Spleen (tissue), 11 donors: ENCODE measurements around the gene P4HTM. TPM values are rescaled to one million over a fixed set of nuclear protein-coding genes. Genes with fewer than 3 reads are reported as not detected.

Experiments
- DNase-seq: peaks from one replicate; pipeline ENCODE4 v3.0.0-alpha.2; 2020
- H3K27ac ChIP-seq, 8 donors: fragments of 200-600 bp; sonication (generic) in 7 of 8; 1 replicate in 4 of 8; 2 replicates in 4 of 8; pipeline versions ENCODE4 v1.5.0 to v1.8.0; 2016 to 2021; ENCODE audit warnings: inconsistent platforms in 4 of 8, mild to moderate bottlenecking in 4 of 8, moderate library complexity in 1 of 8
- H3K27me3 ChIP-seq, 7 donors: fragments of 200-600 bp; sonication (generic) in 6 of 7; replicated peaks in 1 of 7; 1 replicate in 4 of 7; 2 replicates in 3 of 7; pipeline versions ENCODE4 v1.5.0 to v1.8.0; 2016 to 2021; ENCODE audit warnings: inconsistent platforms in 3 of 7, mild to moderate bottlenecking in 1 of 7
- H3K36me3 ChIP-seq, 6 donors: fragments of 200-600 bp; sonication (generic) in 5 of 6; 1 replicate in 4 of 6; 2 replicates in 2 of 6; pipeline versions ENCODE4 v1.5.0 to v1.8.0; 2016 to 2021; ENCODE audit warnings: inconsistent platforms in 2 of 6
- H3K4me1 ChIP-seq, 6 donors: fragments of 200-600 bp; sonication (generic) in 5 of 6; 1 replicate in 3 of 6; 2 replicates in 3 of 6; pipeline versions ENCODE4 v1.5.0 to v1.8.0; 2016 to 2021; ENCODE audit warnings: inconsistent platforms in 3 of 6
- H3K4me3 ChIP-seq, 8 donors: fragments of 200-600 bp; sonication (generic) in 7 of 8; 1 replicate in 4 of 8; 2 replicates in 4 of 8; pipeline versions ENCODE4 v1.5.0 to v1.8.0; 2016 to 2021; ENCODE audit warnings: inconsistent platforms in 4 of 8, mild to moderate bottlenecking in 4 of 8, moderate library complexity in 2 of 8
- H3K9me3 ChIP-seq, 8 donors: fragments of 200-600 bp; sonication (generic) in 7 of 8; 1 replicate in 4 of 8; 2 replicates in 4 of 8; pipeline versions ENCODE4 v1.5.0 to v1.8.0; 2016 to 2021; ENCODE audit warnings: inconsistent platforms in 4 of 8
- CTCF ChIP-seq, 11 experiments: fragments of 200-600 bp in 7 of 11; fragments of 450-650 bp in 4 of 11; sonication (generic) in 4 of 11; IDR thresholded peaks in 8 of 11; conservative IDR thresholded peaks in 3 of 11; 1 replicate in 7 of 11; 2 replicates in 4 of 11; pipeline versions ENCODE4 v1.4.0 to v1.8.0; 2016 to 2021; ENCODE audit warnings: antibody characterized with exemption in 11 of 11, inconsistent platforms in 4 of 11, mild to moderate bottlenecking in 1 of 11
- POLR2A ChIP-seq, 3 donors: fragments of 450-650 bp; IDR thresholded peaks; one replicate each; pipeline ENCODE4 v1.5.1; 2017; ENCODE audit warnings: antibody characterized with exemption in 3 of 3, mild to moderate bottlenecking in 1 of 3
- POLR2AphosphoS5 ChIP-seq, 3 donors: sonication (generic); formaldehyde crosslinking; IDR thresholded peaks; one replicate each; pipeline ENCODE4 v1.5.1; 2017; ENCODE audit warnings: antibody characterized with exemption in 3 of 3
- WGBS, 5 donors: extraction: QIAGEN DNeasy Blood & Tissue Kit in 3 of 5; methylation state at CpG; one replicate each; pipeline versions ENCODE4 v1.1.5 to v1.1.7; 2013 to 2018; 5-methylcytosine and 5-hydroxymethylcytosine counted together
- intact Hi-C: fragments of 100-400 bp; cut with DNase I; formaldehyde crosslinking; loops from one replicate; pipeline ENCODE4 v1.15.0; 2023; ENCODE audit warnings: low total_unique reads
- polyA plus RNA-seq, 3 donors: library from polyadenylated mRNA; stranded (reverse); fragments of 200-250 nt; gene quantifications; one replicate each; pipeline ENCODE4 v1.2.1, GENCODE V29; 2013
- total RNA-seq, 7 donors: library from RNA; depleted of rRNA in 3 of 7; stranded (reverse); fragments of >200 nt in 3 of 7; fragmentation: NEBNext Ultra II Directional in 4 of 7; extraction: Animal tissue kit (Norgen Biotek cat#: 25700) in 4 of 7; gene quantifications; one replicate each; pipeline versions ENCODE4 v1.1.0 to v1.2.1, GENCODE V29; 2016 to 2021
- donor health status: healthy with polysubstance abuse.
- donor health status: DM: no; HTN: no; CAD: no; lungs with moderate emphysema.
- donor health status: DM: no; HTN: no; CAD: no.
- donor health status: Bipolar disorder and iron deficiency.
- donor health status: healthy.
- donor health status: DM: no; HTN: no; CAD: no.
- donor health status: DM: yes; HTN: yes; CAD: no.

P4HTM gene
- total and polyA plus RNA-seq, 10 donors = 20.8 to 49.3 (median 31.1) TPM

DNA sequence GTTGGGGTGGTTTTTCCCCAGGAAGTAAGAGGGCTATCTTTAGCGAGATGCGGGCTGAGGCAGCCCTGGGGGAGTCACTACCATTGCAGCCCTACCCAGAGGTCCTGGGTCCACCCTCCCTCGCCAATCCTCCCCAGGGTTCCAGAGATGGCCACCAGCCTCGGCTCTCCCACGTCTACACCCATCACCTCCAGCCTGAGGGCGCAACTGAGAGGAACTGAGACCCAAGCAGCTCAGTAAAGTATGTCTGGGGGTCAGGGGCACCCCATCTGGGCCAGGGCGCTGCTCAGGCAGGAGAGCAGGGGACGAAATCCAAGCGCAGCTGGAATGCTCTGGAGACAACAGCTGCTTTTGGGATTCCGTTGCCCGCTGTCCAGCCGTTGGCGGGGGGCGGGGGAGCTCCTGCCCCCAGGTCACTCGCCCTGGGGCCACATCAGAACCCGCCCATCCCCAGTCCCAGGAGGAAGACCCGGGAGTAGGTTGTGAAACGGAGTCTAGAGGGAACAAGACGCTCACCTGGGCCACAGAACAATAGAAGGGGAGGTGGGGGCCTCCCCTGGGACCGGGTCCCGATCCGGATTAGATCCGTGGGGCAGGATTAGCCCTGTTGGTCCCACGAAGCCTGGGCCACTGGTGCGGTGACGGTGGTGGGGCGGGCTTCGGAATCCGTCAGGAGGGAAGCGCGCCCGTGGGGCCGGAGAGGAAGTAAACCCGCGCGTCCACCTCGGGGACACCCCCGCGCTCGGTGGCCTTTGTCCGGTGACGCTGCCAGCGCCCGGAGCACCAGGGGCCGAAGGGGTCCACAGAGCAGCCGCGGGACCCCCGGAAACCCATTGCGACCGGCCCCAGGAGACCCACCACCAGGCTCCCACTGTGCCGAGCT, 30.5 kb downstream of the P4HTM start:
- TF ChIP-seq POLR2A (IDR thresholded peaks at IDR 0.05) (no peak), POLR2AphosphoS5 (IDR thresholded peaks at IDR 0.05) (no peak), CTCF (IDR thresholded peaks at IDR 0.05 in 8 of 11, conservative IDR thresholded peaks at IDR 0.05 in 3 of 11) (no peak)
- intact Hi-C loops = loop anchor here (10.0 kb wide), 1 partner anchor 84 kb away; the partner anchor contains the start of gene QARS1

GRCh38 chr3:49021213-49021812, 31.3 kb downstream of the P4HTM start:
- TF ChIP-seq POLR2AphosphoS5 (IDR thresholded peaks at IDR 0.05) (peak; percentile 95 to 100 (median 99)), CTCF (IDR thresholded peaks at IDR 0.05 in 8 of 11, conservative IDR thresholded peaks at IDR 0.05 in 3 of 11) (no peak), POLR2A (IDR thresholded peaks at IDR 0.05) (peak; percentile 90 to 99 (median 92))
- peak overlapping the region; percentile 98 to 100 (median 100) for H3K27ac ChIP-seq
- DNase-seq = peak; percentile 100
- H3K27me3 ChIP-seq = no peaks in the 10 kb centered on the region
- peaks cover 0 to 45% (median 33%) of the 10 kb centered on the region in 6 donors for H3K36me3 ChIP-seq
- no peaks in the 10 kb centered on the region for H3K9me3 ChIP-seq
- intact Hi-C loops = loop anchor here (10.0 kb wide), 1 partner anchor 83 kb away; the partner anchor contains the start of gene QARS1
- peaks cover 32 to 90% (median 68%) of the 10 kb centered on the region in 6 donors for H3K4me1 ChIP-seq
- 0 to 2% (median 0%) methylated on average over 12 to 60 of the region's 60 CpGs for WGBS, 5 donors
- peak overlapping the region; percentile 67 to 96 (median 88) for H3K4me3 ChIP-seq

More for the DNA sequence above, 30.5 kb downstream of the P4HTM start:
- peak; percentile 95 for DNase-seq
- peak overlapping the region; percentile 67 to 96 (median 88) for H3K4me3 ChIP-seq
- H3K36me3 ChIP-seq = peaks cover 0 to 45% (median 32%) of the 10 kb centered on the region in 6 donors
- peaks cover 32 to 83% (median 64%) of the 10 kb centered on the region in 6 donors for H3K4me1 ChIP-seq
- peak overlapping the region; percentile 98 to 100 (median 100) for H3K27ac ChIP-seq
- no peaks in the 10 kb centered on the region for H3K27me3 ChIP-seq
- 0 to 2% (median 1%) methylated on average over 8 to 51 of the region's 51 CpGs for WGBS, 5 donors
- no peaks in the 10 kb centered on the region for H3K9me3 ChIP-seq

- intact Hi-C loops = loop anchor here (10.0 kb wide), 1 partner anchor 83 kb away; the partner anchor contains the start of gene QARS1
- TF ChIP-seq POLR2A (IDR thresholded peaks at IDR 0.05) (peak in 2 of 3 donors; percentile 68 to 77), CTCF (IDR thresholded peaks at IDR 0.05 in 8 of 11, conservative IDR thresholded peaks at IDR 0.05 in 3 of 11) (peak; percentile 94 to 100 (median 99)), POLR2AphosphoS5 (IDR thresholded peaks at IDR 0.05) (peak; percentile 88 to 94 (median 91))
- Histone ChIP-seq H3K27ac (peak within 1 kb of the TSS; percentile 98 to 100 (median 100)), H3K9me3 (no peaks in the 10 kb centered on the region), H3K36me3 (peaks cover 0 to 45% (median 36%) of the 10 kb centered on the region in 6 donors), H3K4me3 (peak within 1 kb of the TSS; percentile 67 to 96 (median 88)), H3K4me1 (peaks cover 32 to 88% (median 66%) of the 10 kb centered on the region in 6 donors), H3K27me3 (no peaks in the 10 kb centered on the region)
- DNase-seq = peak; percentile 99
- 1 to 6% (median 1%) methylated on average over 10 to 83 of the region's 83 CpGs for WGBS, 5 donors
Observed at GRCh38 chr3:49021813-49022687, 32.0 kb downstream of the P4HTM start, which contains the start of gene NDUFAF3. Gene NDUFAF3 (plus strand): TSS chr3:49022121. CDS start chr3:49022145, 24 bp downstream.
